ENCODE results near the gene PRRG2. TPM values are rescaled to one million over a fixed set of nuclear protein-coding genes. Genes with fewer than 3 reads are reported as not detected.

Gene PRRG2
- total and polyA plus RNA-seq, 8 donors = 6.5 to 15.9 (median 8.5) TPM

DNA sequence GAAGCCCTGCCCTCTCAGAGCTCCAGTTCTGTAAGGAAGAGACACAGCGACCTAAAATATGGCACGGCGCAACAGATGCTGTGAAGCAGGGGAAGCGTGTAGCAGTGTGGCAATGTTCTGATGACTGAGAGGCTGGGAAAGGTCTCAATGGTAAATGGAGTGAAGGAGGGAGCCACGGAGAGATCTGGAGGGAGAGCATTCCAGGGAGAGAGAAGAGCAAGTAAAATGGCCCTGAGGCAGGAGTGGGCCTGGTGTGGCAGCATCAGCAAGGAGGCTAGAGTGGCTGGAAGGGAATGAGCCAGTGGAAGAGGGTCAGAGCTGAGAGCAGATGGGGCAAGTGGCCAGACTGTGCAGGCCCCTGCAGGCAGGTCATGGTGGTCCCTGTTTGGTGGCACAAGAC, 37.0 kb upstream of the PRRG2 start:
- FAIRE-seq (no peak), DNase-seq (no peak), ATAC-seq (no peak)
- intact Hi-C loops (cut with DNase I) = loop anchor here in 2 of 3 donors (5.0 kb wide), 1 partner anchor 37 kb away; no protein-coding TSS in a partner anchor
- Histone ChIP-seq H3K27ac (no peak overlapping the region), H3K9me3 (no peaks in the 10 kb centered on the region), H3K4me1 (no peaks in the 10 kb centered on the region), H3K4me3 (no peak overlapping the region), H3K36me3 (no peaks in the 10 kb centered on the region), H3K27me3 (no peaks in the 10 kb centered on the region)
- WGBS, 2 donors = 87% methylated on average over 5 of the region's 5 CpGs
- TF ChIP-seq CTCF (IDR thresholded peaks at IDR 0.05) = no peak

- ATAC-seq = peak; percentile 89 to 96 (median 94)
Observed at GRCh38 chr19:49546825-49547565, 34.1 kb upstream of the PRRG2 start.

DNA sequence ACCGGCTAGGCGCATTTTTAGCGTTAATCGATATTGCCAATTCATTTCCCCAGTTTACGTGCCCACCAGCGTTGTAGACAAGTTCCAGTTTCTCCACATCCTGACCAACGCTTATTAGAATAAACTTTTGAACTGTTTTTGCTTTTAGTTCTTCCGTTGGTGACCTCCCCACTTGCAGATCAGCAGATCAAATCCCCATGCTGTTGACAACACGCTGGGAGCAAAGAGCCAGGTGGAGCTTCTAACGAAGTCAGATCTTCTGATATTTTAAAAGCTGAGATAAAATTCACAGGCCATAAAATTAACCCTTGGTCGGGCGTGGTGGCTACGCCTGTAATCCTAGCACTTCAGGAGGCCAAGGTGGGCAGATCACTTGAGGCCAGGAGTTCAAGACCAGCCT, 32.1 kb upstream of the PRRG2 start:
- peaks cover 0 to 8% (median 0%) of the 10 kb centered on the region in 3 donors for H3K4me1 ChIP-seq
- DNase-seq (no peak), ATAC-seq (no peak), FAIRE-seq (no peak)
- H3K4me3 ChIP-seq = no peak overlapping the region
- TF ChIP-seq CTCF (IDR thresholded peaks at IDR 0.05) = no peak
- intact Hi-C loops (cut with DNase I) = no loop called here
- no peaks in the 10 kb centered on the region for H3K27me3 ChIP-seq
- H3K9me3 ChIP-seq = no peaks in the 10 kb centered on the region
- 75 to 76% methylated on average over 13 of the region's 13 CpGs for WGBS, 2 donors
- no peaks in the 10 kb centered on the region for H3K36me3 ChIP-seq
- no peak overlapping the region for H3K27ac ChIP-seq

More at GRCh38 chr19:49546825-49547565, 34.1 kb upstream of the PRRG2 start:
- Histone ChIP-seq H3K36me3 (no peaks in the 10 kb centered on the region), H3K27me3 (no peaks in the 10 kb centered on the region), H3K27ac (no peak overlapping the region), H3K4me3 (no peak overlapping the region), H3K9me3 (no peaks in the 10 kb centered on the region), H3K4me1 (no peaks in the 10 kb centered on the region)
- FAIRE-seq = peak; percentile 97
- peak in 3 of 6 donors; percentile 60 to 78 (median 70) for DNase-seq
- 6 to 8% methylated on average over 9 of the region's 9 CpGs for WGBS, 2 donors
- intact Hi-C loops (cut with DNase I) = no loop called here
- peak; percentile 66 to 83 (median 73) for TF ChIP-seq CTCF (IDR thresholded peaks at IDR 0.05)

DNA sequence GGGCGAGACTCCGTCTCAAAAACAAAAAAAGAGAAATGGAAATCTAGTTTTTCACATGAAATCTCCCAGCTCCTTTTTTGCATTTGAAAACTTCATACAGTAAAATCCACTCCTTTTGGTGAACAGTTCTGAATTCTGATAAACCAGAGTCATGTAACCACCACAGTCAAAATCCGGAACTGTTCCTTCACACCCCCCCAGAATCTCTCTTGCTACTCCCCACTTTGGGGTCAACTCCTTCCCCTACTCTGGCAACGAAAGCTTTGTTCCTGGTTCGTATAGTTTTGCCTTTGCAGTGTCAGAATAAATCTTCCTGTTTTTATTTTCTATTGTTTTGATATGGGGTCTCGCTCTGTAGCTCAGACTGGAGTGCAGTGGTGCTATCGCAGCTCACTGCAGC, 29.6 kb upstream of the PRRG2 start:
- FAIRE-seq (no peak), DNase-seq (no peak), ATAC-seq (no peak)
- no peak for TF ChIP-seq CTCF (IDR thresholded peaks at IDR 0.05)
- H3K9me3 ChIP-seq = no peaks in the 10 kb centered on the region
- H3K4me3 ChIP-seq = no peak overlapping the region
- H3K27me3 ChIP-seq = no peaks in the 10 kb centered on the region
- H3K4me1 ChIP-seq = peaks cover 0 to 19% (median 6%) of the 10 kb centered on the region in 3 donors
- intact Hi-C loops (cut with DNase I) = no loop called here
- 95% methylated on average over 7 of the region's 7 CpGs for WGBS, 2 donors
- no peak overlapping the region for H3K27ac ChIP-seq
- H3K36me3 ChIP-seq = no peaks in the 10 kb centered on the region

DNA sequence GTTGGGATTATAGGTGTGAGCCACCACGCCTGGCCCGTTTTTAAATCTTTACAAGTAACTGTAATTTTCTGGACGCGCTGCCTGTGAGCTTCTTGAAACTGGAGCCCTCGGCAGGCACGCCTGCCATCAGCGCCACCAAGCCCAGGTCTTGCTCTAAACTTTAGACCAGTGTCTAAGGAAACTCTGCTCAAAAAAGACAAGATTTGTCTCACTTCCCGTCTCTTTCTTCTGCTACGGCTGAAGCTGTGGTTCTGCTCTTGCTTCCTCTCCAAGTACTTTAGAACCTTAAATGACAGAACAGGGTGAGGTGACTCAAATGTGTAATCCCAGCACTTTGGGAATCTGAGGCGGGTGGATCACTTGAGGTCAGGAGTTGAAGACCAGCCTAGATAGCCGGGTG, 28.4 kb upstream of the PRRG2 start:
- FAIRE-seq (no peak), ATAC-seq (no peak), DNase-seq (no peak)
- H3K27ac ChIP-seq = peak overlapping the region; percentile 33 to 88 (median 68)
- intact Hi-C loops (cut with DNase I) = no loop called here
- TF ChIP-seq CTCF (IDR thresholded peaks at IDR 0.05) = no peak
- 74 to 78% methylated on average over 11 of the region's 11 CpGs for WGBS, 2 donors
- H3K27me3 ChIP-seq = no peaks in the 10 kb centered on the region
- H3K9me3 ChIP-seq = no peaks in the 10 kb centered on the region
- H3K4me1 ChIP-seq = peaks cover 0 to 19% (median 6%) of the 10 kb centered on the region in 3 donors
- no peak overlapping the region for H3K4me3 ChIP-seq
- H3K36me3 ChIP-seq = peaks cover 0 to 4% (median 0%) of the 10 kb centered on the region in 3 donors

Data from pancreas (tissue), 10 donors.